HT-29 (cell line): ENCODE measurements around the gene NUP88. TPM values are rescaled to one million over a fixed set of nuclear protein-coding genes. Genes with fewer than 3 reads are reported as not detected.

Experiments
- DNase-seq: peaks from one replicate; pipeline ENCODE4 v3.0.0-alpha.2; 2015; ENCODE audit warnings: low spot score
- total RNA-seq: library from RNA; depleted of rRNA; stranded (reverse); fragments of >200 nt; shearing (Covaris generic); gene quantifications from 2 replicates; pipeline ENCODE4 v1.2.3, GENCODE V29; 2014

NUP88 gene
- total RNA-seq, 1 experiment from 2014 or later, result 62.4 TPM

DNA sequence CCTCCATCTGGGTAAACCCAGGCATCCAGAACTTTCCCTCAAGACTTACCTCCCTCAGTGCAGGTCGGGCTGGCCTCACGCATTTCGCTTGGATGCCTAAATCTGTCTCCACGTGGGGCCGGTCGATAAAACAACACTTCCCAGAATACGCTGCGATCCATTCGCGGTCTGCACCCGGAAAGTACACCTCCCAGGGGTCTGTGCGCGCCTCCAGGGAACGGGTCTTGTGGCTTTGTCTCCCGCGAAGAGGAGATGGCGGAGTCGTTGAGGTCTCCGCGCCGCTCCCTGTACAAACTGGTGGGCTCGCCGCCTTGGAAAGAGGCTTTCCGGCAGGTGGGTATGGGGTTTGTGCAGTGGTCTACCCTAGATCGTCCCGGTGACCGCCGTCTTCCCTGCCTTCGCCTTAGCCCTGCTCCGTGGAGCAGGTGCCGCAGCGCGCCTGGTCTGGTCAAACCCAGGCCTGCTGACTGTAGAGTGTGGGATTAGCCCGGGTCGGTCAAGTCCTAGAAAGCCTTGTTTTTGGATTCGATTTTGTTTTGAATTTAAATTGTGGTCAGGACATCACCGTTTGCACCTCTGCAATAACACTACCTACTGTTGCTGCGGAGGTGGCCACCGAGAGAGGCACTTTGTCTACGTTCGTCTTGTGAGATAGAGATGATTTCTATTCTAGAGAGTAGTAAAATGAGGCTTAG lies 644 bp upstream of the NUP88 start, which contains the start of gene RPAIN:
RPAIN (plus strand) TSS at position 224 of the 695 bp plus-strand sequence; CDS start at position 253, 29 bp downstream.
- no peak for DNase-seq

DNA sequence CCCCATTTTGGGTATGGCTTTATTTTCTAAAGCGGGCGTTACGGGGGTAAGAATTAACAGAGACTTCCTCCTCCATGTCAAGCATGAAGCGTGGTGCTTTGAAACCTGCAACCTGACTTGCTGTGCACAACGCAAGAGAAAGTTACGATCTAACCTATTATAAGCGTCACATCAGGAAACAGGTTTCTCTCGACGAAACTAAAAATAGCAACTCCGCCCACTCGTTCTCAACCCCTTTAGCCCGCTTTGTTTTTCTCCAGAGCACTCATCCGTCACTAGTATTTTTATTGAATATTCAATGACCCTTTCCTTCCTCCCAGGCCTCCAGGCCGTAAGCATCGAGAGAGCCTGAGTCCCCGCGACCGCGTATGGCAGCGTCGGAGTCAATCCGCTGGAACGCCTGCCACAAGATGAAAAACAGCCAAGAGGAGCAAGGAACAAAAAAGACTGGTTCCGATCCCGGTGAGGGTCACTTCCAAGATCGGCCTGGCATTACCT lies 555 bp downstream of the NUP88 start:
- DNase-seq, result peak; percentile 76

DNA sequence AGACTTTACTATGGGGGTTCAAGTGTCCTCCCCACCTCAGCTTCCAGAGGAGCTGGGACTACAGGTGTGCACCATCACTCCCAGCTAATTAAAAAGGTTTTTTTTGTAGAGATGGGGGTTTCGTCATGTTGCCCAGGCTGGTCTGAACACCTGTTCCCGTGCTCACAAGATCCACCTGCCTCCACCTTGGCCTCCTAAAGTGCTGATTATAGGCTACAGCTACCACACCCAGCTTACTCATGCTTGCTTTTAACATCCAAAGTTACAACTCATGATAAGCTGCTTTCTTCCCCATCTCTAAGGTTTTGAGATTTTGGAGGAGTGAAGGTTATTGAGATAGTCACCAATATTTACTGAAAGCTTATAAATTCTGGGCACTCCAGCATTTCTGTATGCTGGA lies 2.6 kb downstream of the NUP88 start:
- DNase-seq, result no peak

DNA sequence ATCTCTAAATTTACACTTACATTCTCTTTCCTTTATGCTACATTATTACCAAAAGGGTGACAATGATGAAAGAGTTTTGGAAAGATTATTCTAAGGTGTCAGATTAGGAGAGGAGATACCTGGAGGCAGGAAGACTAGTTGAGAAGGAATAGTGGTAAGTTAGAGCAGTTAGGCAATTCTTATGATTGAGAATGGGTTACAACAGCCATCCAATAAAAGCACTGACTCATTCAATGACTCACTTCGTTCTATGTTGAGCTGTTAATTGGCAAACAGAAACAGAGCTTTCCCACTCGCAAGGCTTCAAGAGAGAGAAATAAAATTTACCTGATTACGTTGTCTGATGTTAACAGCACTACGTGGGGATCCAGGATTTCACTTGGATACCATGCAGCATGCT lies 5.8 kb downstream of the NUP88 start:
- DNase-seq, result peak; percentile 57

DNA sequence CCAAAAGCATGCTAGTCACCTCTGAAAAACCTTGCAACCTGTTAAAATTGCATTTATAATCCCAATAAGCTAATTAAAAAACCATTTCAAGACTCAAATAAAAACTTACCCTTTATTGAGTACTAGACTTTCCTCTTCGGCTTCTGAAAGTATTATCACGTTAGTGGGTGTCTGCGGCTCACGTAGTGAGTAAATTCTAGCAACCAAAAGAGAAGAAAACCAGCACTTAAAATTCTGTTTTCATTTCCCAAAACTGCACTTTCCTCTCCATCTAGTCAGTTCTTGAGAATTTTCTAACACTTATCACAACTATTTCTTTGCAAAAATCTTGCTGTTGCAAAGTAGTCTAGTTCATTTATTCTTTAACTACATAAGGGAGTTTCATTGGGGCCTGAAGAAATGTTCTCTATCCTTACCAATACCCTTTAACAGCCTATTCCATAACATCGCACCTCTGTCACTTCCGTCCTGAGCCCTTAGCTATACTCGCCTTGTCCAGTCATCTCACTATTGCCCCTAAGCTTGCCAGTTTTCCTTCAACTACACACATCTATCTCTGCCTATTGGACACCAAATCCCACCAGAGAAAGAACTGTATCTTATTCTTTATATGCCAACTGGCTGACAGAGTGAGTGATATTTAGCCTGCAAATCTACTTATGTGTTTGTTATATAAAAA lies 8.7 kb downstream of the NUP88 start:
- DNase-seq, result no peak

DNA sequence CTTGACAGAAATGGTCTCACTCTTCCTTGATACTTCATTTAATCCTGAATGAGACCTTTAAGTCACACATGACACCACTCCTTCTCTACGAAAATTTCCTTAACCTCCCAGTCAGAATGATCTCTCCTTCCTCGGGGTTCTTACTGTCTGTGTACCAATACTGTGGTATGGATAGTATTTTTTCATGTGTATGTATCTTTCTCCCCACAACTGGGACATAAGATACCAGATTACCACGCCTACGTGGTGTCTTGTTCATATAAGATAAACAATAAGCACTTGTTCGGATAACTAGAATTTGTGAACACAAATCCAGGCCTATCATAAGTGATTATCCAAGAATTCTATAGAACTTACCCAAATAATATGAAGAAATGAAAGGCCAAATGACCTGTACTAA lies 11.3 kb downstream of the NUP88 start:
- DNase-seq, result no peak

DNA sequence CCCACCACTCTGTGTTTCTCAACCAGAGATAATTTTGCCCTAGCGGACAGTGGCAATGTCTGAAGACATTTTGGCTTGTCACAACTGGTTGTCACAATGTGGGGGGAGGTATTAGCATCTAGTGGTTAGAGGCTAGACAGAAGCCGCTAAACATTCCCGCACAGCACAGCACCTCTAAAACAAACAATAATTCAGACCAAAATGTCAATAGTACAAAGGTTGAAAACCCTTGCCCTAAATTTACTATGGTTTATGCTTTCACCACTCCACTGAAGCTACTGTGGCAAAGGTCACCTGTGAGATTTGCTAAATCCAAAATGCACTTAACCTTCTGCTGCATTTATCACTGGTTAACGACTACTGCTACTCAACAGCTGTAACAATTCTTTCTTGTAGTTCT lies 14.1 kb downstream of the NUP88 start:
- DNase-seq, result no peak

DNA sequence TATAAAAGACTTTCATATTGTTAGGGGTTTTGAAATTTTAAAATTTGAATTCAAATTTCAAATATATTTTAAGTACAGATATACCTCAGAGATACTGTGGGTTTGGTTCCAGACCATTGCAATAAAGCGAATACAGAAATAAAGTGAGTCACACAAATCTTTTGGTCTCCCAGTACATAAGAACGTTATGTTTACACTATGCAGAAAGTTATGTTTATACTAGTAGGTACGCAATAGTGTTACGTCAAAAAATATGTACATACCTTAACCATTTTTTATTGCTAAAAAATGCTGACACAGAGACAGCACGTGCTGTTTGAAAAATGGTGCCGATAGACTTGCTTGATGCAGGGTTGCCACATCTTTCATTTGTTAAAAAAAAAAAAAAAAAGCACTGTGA lies 19.7 kb downstream of the NUP88 start:
- DNase-seq, result no peak

DNA sequence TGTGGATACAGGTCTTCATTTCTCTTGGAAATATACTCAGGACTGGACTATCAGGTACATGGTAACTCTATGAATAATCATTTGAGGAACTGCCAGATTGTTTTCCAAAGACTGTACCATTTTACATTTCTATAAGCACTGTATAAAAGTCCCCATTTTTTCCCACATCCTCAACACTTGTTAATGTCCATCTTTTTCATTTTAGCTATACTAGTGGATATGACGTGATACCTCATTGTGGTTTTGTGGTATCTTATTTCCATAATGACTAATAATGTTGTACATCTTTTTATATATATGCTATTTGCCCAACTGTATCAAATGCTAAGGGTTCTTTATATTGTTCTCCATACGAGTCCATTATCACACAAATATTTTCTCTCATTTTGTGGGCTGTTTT lies 22.9 kb downstream of the NUP88 start:
- DNase-seq, result no peak

DNA sequence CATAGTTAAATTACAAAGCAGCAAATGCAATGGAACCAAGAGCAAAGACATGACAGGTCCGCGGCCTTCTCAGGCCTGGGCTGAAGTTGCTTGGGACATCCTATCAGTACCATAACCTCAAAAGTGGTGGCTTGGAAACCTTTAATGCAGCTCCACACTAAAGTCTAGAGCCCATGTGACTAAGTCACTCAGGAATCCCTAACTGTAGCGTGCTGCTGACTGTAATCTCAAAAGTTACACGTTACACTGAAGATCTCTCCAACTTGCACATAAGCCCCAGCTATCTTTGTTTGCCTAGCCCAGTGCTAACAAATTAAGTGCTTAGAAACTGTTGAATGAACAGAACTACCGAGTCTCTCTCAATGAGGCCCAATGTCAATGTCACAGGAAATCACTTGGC lies 27.8 kb downstream of the NUP88 start:
- DNase-seq, result no peak

DNA sequence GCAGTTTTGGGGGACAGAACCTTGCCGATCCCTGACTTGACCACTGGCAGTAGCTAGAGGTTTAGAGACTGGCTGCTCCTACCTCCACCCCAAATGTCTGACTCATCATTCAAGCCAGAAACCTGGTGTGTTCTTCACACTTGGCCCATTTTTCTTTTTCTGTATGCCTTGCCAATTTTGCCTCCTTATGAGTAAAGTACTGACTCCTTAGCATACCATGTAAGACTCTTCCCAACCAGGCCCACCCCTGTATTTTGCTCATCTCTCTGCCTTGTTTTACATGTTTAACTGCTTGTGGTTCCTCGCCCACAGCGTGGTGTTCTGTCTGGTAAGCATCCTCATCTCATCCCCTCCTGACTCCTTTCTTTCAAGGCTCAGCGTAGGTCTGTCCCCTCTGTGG lies 37.9 kb downstream of the NUP88 start:
- DNase-seq, result no peak

DNA sequence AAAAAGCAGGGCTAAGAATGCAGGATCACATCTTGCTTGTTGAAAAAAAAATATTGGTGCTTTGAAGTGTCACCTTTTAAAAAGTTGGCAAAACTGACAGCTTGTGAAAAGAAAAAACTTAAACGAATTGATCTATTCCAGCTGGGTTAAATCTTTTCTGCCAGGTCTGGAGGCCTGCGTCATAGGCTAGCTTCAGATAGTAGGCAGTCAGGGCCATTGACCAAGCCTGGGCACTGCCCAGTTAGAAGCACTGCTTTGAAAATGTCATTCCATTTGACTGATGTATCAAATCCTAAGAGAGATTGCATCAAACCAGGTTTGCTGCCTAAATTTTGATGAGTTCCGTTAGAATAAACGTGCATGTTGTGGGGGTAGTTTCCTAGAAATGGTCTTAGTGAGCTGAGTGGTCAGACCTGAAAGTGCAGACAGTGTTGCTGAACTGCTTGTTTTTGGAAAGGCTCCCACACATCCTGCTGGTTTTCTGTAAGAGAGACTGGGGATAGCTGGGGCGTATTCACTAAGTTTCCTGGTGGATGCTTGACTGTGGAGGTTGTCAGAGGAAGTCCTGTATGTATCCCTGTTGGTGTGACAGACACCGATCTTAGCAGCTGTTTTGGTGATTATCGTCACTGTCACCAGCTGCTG lies 38.8 kb downstream of the NUP88 start:
- DNase-seq, result no peak

DNA sequence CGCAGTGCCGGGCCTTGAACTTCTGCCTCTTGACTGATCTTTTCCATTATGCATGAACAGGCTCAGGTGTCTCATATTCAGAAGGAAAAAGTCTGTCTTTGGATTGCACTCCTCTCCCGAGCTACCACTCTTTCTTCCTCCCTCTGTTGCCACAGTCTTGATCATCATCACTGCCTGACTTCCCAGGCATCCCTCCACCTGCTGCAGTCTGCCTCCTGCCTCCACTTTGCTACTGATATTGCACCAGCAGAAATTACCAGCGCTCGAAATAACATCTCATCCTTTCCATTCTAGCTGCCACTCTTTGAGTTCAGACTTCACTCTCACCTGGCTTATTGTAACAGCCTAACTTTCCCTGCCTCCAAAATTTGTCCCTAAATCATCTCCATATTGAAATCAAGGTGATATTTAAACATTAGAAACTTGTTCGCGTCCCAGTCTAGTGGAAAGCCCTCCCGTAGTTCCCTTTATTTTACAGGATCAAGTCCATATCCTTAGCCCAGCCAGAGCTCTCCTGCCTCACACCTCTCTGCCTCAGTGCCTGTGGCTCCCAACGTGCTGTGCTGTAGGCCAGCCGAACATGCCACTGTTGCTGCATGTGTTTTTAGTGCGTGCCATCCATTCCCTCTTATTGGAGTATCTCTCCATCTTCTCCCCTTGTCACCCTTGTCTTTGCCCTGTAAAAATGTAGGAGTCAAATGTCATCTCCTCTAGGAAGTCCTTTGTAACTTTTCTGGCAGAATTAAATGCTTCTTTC lies 39.9 kb downstream of the NUP88 start:
- DNase-seq, result no peak

DNA sequence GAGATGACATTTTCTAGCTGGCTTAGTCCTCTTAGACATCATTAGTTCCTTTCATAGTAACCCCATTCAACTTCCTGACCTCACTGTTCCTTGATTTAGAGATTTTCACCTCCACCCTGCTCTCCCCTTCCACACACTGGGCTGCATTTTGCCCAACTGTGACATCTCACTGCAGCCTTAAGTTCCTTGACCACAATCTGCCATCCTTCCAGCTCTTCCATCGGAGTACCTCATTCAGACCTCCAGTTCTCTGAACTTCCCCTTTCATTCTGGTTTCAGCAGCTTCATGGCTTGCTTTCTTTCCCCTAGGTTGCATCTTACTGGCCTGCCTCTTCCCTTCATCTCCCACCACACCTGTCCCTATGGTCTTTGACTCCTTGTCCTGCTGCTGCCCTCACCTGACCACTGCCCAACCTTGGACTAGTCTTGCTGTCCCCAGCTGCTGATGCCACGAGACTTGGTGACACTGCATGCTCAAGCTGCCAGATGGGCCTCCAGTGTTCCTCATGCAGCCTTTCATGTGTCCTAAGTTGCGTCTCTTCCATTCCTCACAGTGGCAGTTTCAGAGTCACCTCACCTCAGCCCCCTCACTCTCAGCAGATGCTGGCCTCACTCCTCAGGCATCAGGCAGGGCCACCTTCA lies 40.8 kb downstream of the NUP88 start:
- DNase-seq, result no peak

DNA sequence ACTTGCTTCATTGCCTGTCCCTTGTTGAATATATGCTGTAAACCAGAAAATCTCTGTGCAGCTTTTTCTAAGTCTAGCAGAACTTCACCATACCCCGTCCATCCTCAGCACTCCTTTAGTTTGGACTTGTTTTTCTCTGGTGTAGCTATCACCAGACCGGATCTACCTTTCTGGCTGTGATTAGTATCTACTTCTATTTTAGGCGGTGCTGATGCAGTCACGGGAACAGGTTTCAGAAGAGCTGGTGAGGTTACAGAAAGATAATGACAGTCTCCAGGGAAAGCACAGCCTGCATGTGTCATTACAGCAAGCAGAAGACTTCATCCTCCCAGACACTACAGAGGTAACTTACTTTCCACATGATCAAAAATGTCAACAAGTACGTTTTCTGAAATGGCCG lies 46.4 kb downstream of the NUP88 start:
- no peak for DNase-seq

DNA sequence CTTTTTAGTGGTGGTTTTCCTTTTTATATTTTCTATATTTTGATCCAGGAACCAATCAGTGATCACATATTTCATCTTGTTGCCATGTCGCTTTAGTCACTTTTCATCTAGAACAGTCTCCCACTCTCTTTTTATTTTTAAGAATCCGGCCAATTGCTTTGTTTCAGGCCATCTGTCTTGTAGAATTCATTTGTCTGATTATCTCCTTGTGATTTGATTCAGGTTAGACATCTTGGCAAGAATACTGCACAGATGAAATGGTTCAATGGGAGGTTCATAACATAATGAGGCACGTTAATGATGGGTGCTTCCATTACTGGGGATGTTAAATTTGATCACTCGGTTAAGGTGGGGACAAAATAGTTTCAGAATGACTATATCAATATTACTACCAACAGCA lies 49.1 kb downstream of the NUP88 start:
- no peak for DNase-seq

DNA sequence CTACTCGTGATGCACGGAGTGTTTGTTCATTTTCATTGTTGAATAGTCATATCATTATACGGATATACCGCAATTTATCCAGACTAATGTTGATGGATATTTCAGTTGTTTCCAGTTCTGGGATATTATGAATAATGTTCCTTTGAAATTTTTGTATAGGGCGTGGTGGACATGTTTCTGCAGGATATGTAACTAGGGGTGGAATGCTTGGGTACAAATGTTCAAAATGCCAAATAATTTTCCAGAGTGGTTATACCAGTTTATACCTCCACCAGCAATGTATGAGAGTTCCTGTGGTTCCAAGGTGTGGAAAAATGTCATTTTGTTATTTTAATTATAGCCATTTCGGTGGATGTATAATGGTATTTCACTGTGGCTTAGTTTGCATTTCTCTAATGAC lies 53.6 kb downstream of the NUP88 start:
- DNase-seq, result no peak

DNA sequence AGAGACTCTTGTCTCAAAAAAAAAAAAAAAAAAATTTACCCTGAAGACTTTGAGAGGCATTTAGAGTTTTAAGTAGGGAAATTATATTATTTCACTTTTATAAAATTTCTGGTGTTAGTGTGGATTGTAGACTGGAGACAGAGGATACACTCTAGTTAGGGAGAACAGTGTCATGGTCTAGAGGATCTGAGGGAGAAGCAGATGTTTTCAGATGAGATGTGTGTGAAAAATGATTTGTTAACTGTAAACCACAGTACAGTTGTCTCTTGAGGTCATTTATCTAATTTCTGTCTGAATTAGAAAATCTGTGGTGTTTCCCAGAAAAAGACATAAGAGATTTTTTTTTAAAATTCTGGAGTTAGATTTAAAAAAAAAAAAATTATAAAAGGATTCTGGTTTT lies 54.8 kb downstream of the NUP88 start:
- DNase-seq, result no peak

DNA sequence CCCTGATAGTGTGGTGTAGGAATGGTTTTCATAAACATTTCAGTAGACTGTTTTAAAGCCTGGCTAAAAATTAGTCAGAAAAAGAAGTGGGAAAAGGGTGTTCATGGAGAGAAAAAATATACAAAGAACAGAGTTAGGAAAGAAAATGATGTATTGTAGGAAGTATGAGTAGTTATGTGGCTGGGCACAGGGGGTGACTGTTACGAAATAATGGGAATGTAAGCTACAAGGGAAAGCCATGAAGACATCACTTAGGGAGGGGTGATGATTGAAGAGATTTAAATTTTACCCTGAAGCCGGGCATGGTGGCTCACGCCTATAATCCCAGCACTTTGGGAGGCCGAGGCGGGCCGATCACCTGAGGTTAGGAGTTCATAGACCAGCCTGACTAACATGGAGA lies 55.3 kb downstream of the NUP88 start:
- no peak for DNase-seq

DNA sequence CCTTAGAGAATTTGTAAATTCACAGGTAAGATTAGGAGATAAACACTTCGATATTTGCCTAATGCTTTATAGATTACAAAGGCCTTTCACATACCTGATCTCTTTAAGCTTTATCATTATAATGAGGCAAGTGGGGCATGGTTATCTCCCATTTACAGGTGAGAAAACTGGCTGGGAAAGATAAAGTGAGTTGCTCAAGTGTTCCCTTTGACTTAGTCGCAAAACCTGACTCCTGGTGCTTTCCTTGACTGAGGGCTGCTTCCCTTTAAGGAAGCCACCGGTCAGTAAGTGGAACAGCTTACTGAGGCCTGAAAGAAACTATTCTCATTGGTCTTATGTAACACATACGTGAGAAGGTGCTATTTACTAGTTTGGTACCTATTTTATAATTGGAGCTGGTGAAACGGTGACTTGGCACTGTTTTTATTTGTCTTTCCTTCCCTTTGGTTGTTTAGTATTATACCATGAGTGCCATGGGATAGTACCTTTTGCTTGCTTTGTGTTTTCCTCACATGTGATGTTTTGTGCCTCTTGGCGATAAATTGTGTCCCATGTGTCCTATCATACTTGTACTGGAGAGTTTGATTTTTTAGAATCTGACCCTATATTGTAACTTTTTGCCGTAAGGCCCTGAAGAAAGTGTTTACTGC lies 57.2 kb downstream of the NUP88 start:
- DNase-seq, result no peak

DNA sequence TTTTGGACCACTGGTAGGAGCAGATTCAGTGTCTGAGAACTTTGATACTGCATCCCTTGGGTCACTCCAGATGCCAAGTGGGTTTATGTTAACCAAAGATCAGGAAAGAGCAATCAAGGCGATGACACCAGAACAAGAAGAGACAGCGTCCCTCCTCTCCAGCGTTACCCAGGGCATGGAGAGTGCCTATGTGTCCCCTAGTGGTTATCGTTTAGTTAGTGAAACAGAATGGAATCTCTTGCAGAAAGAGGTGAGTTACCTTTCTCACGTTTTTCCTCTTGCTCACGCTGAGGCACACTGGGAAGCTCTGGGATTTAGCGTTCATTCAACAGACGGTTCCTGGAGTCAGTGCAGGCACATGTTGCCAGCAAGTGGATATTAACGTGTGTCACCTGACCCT lies 58.0 kb downstream of the NUP88 start:
- no peak for DNase-seq
